Fibroblast of lung (primary cell): ENCODE measurements around the gene PSRC1. TPM values are rescaled to one million over a fixed set of nuclear protein-coding genes. Genes with fewer than 3 reads are reported as not detected.

ENCODE experiments used
- DNase-seq, 2 donors: peaks; one replicate each; pipeline versions ENCODE4 v3.0.0 to v3.0.0-alpha.2; 2010; ENCODE audit warnings: low read depth in 2 of 2
- H2AFZ ChIP-seq: 2 replicates; pipeline ENCODE4 v1.5.1; 2012; ENCODE audit warnings: low read length, control low read depth, inconsistent platforms
- H3K27ac ChIP-seq: 2 replicates; pipeline ENCODE4 v1.5.1; 2011; ENCODE audit warnings: low read length, control low read depth; ENCODE audit not compliant: insufficient read depth
- H3K27me3 ChIP-seq: 2 replicates; pipeline ENCODE4 v1.5.1; 2011; ENCODE audit warnings: mild to moderate bottlenecking, low read length; ENCODE audit not compliant: control insufficient read depth, insufficient read depth
- H3K36me3 ChIP-seq: 2 replicates; pipeline ENCODE4 v1.5.1; 2011; ENCODE audit warnings: low read length; ENCODE audit not compliant: control insufficient read depth, insufficient read depth
- H3K4me1 ChIP-seq: 2 replicates; pipeline ENCODE4 v1.5.1; 2011; ENCODE audit warnings: low read length; ENCODE audit not compliant: control insufficient read depth, insufficient read depth; ENCODE audit errors: extremely low read depth
- H3K4me2 ChIP-seq: 2 replicates; pipeline ENCODE4 v1.5.1; 2011; ENCODE audit warnings: low read length, control low read depth; ENCODE audit not compliant: insufficient read depth; ENCODE audit errors: extremely low read depth
- H3K4me3 ChIP-seq, 4 experiments: fragments of 200-600 bp in 1 of 4; sonication (generic) in 1 of 4; replicated peaks in 1 of 4; 2 replicates each; pipeline ENCODE4 v1.5.1; 2011 to 2016; ENCODE audit warnings: low read length in 4 of 4, low read depth in 3 of 4, mild to moderate bottlenecking in 3 of 4, control low read depth in 2 of 4, inconsistent platforms in 1 of 4, mixed read lengths in 1 of 4; ENCODE audit not compliant: insufficient read depth in 1 of 4; ENCODE audit errors: control extremely low read depth in 1 of 4
- H3K79me2 ChIP-seq: 2 replicates; pipeline ENCODE4 v1.5.1; 2012; ENCODE audit warnings: mild to moderate bottlenecking, low read length, inconsistent platforms; ENCODE audit not compliant: control insufficient read depth, insufficient read depth
- H3K9ac ChIP-seq: 2 replicates; pipeline ENCODE4 v1.5.1; 2011; ENCODE audit warnings: mild to moderate bottlenecking, low read length, control low read depth; ENCODE audit not compliant: insufficient read depth
- H3K9me3 ChIP-seq: 2 replicates; pipeline ENCODE4 v1.5.1; 2012; ENCODE audit warnings: low read depth, low read length; ENCODE audit not compliant: control insufficient read depth, insufficient read depth
- H4K20me1 ChIP-seq: 2 replicates; pipeline ENCODE4 v1.5.1; 2011; ENCODE audit warnings: low read length; ENCODE audit not compliant: control insufficient read depth, insufficient read depth; ENCODE audit errors: extremely low read depth
- EZH2 ChIP-seq: IDR thresholded peaks from 2 replicates; pipeline ENCODE4 v1.5.1; 2012; ENCODE audit warnings: low read length, control low read depth, mild to moderate bottlenecking; ENCODE audit errors: missing control alignments
- polyA plus RNA-seq, 2 donors: library from polyadenylated mRNA; depleted of rRNA in 1 of 2; stranded (reverse) in 1 of 2; unstranded in 1 of 2; fragments of >200 nt; gene quantifications; 2 replicates each; pipeline ENCODE4 v1.2.1, GENCODE V29; 2011 to 2012; ENCODE audit warnings: missing spikeins in 1 of 2
- total RNA-seq: library from RNA; depleted of rRNA; stranded (reverse); fragments of >200 nt; gene quantifications from 2 replicates; pipeline ENCODE4 v1.2.1, GENCODE V29; 2014
- TF ChIP-seq, protein P1 (sequence below), 2 donors: IDR thresholded peaks in 1 of 2; conservative IDR thresholded peaks in 1 of 2; 1 replicate in 1 of 2; 2 replicates in 1 of 2; pipeline ENCODE4 v1.5.1; 2011 to 2012; ENCODE audit warnings: low read length in 2 of 2, control low read depth in 1 of 2, inconsistent platforms in 1 of 2, low read depth in 1 of 2, mild to moderate bottlenecking in 1 of 2

PSRC1 gene
- total and polyA plus RNA-seq, 2 donors (not counting 1 experiment from before 2014, with no cell fraction given): 8.3 to 9.9 TPM

DNA sequence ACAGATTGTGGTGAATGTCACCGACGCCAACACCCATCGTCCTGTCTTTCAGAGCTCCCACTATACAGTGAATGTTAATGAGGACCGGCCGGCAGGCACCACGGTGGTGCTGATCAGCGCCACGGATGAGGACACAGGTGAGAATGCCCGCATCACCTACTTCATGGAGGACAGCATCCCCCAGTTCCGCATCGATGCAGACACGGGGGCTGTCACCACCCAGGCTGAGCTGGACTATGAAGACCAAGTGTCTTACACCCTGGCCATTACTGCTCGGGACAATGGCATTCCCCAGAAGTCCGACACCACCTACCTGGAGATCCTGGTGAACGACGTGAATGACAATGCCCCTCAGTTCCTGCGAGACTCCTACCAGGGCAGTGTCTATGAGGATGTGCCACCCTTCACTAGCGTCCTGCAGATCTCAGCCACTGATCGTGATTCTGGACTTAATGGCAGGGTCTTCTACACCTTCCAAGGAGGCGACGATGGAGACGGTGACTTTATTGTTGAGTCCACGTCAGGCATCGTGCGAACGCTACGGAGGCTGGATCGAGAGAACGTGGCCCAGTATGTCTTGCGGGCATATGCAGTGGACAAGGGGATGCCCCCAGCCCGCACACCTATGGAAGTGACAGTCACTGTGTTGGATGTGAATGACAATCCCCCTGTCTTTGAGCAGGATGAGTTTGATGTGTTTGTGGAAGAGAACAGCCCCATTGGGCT lies 30.6 kb downstream of the PSRC1 start:
- no peak overlapping the region for H3K9ac ChIP-seq
- no peak for DNase-seq
- no peaks in the 10 kb centered on the region for H3K79me2 ChIP-seq
- H3K9me3 ChIP-seq: no peaks in the 10 kb centered on the region
- H3K27me3 ChIP-seq: no peaks in the 10 kb centered on the region
- no peak overlapping the region for H3K4me3 ChIP-seq
- no peak overlapping the region for H2AFZ ChIP-seq
- no peak for TF ChIP-seq EZH2
- TF ChIP-seq, protein P1, sequence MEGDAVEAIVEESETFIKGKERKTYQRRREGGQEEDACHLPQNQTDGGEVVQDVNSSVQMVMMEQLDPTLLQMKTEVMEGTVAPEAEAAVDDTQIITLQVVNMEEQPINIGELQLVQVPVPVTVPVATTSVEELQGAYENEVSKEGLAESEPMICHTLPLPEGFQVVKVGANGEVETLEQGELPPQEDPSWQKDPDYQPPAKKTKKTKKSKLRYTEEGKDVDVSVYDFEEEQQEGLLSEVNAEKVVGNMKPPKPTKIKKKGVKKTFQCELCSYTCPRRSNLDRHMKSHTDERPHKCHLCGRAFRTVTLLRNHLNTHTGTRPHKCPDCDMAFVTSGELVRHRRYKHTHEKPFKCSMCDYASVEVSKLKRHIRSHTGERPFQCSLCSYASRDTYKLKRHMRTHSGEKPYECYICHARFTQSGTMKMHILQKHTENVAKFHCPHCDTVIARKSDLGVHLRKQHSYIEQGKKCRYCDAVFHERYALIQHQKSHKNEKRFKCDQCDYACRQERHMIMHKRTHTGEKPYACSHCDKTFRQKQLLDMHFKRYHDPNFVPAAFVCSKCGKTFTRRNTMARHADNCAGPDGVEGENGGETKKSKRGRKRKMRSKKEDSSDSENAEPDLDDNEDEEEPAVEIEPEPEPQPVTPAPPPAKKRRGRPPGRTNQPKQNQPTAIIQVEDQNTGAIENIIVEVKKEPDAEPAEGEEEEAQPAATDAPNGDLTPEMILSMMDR (conservative IDR thresholded peaks at IDR 0.05 in 1 of 2, IDR thresholded peaks at IDR 0.05 in 1 of 2; ENCODE audit: low read depth in 1 of 2, low read length in 2 of 2): no peak
- peaks cover 5% of the 10 kb centered on the region for H3K4me1 ChIP-seq
- no peak overlapping the region for H3K4me2 ChIP-seq
- H3K36me3 ChIP-seq: no peaks in the 10 kb centered on the region
- no peak overlapping the region for H3K27ac ChIP-seq
- H4K20me1 ChIP-seq: no peaks in the 10 kb centered on the region

DNA sequence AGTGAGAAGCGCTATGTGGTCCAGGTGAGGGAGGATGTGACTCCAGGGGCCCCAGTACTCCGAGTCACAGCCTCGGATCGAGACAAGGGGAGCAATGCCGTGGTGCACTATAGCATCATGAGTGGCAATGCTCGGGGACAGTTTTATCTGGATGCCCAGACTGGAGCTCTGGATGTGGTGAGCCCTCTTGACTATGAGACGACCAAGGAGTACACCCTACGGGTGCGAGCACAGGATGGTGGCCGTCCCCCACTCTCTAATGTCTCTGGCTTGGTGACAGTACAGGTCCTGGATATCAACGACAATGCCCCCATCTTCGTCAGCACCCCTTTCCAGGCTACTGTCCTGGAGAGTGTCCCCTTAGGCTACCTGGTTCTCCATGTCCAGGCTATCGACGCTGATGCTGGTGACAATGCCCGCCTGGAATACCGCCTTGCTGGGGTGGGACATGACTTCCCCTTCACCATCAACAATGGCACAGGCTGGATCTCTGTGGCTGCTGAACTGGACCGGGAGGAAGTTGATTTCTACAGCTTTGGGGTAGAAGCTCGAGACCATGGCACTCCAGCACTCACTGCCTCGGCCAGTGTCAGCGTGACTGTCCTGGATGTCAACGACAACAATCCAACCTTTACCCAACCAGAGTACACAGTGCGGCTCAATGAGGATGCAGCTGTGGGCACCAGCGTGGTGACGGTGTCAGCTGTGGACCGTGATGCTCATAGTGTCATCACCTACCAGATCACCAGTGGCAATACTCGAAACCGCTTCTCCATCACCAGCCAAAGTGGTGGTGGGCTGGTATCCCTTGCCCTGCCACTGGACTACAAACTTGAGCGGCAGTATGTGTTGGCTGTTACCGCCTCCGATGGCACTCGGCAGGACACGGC lies 31.4 kb downstream of the PSRC1 start:
- no peaks in the 10 kb centered on the region for H3K79me2 ChIP-seq
- no peaks in the 10 kb centered on the region for H3K36me3 ChIP-seq
- H3K4me2 ChIP-seq: no peak overlapping the region
- H3K9me3 ChIP-seq: no peaks in the 10 kb centered on the region
- TF ChIP-seq EZH2: no peak
- TF ChIP-seq, protein P1 (conservative IDR thresholded peaks at IDR 0.05 in 1 of 2, IDR thresholded peaks at IDR 0.05 in 1 of 2; ENCODE audit: low read depth in 1 of 2, low read length in 2 of 2): no peak
- H3K4me3 ChIP-seq: no peak overlapping the region
- no peak overlapping the region for H2AFZ ChIP-seq
- no peak overlapping the region for H3K27ac ChIP-seq
- H3K9ac ChIP-seq: no peak overlapping the region
- no peak for DNase-seq
- H3K4me1 ChIP-seq: peaks cover 5% of the 10 kb centered on the region
- H3K27me3 ChIP-seq: peaks cover 2% of the 10 kb centered on the region
- H4K20me1 ChIP-seq: no peaks in the 10 kb centered on the region
